Thyroid gland (tissue), 4 donors: ENCODE data around the gene SLC9A5.

Experiments
- POLR2A ChIP-seq, 2 donors: fragments of 450-650 bp; IDR thresholded peaks; one replicate each; pipeline ENCODE4 v1.6.1; 2017; ENCODE audit warnings: antibody characterized with exemption in 2 of 2, mild to moderate bottlenecking in 2 of 2, moderate library complexity in 1 of 2
- TF ChIP-seq, protein P1 (sequence below), 6 experiments: fragments of 200-600 bp in 3 of 6; fragments of 450-650 bp in 3 of 6; sonication (generic) in 3 of 6; IDR thresholded peaks; one replicate each; pipeline ENCODE4 v1.5.1; 2016 to 2019; ENCODE audit warnings: antibody characterized with exemption in 6 of 6, mild to moderate bottlenecking in 2 of 6, inconsistent platforms in 1 of 6, moderate library complexity in 1 of 6

DNA sequence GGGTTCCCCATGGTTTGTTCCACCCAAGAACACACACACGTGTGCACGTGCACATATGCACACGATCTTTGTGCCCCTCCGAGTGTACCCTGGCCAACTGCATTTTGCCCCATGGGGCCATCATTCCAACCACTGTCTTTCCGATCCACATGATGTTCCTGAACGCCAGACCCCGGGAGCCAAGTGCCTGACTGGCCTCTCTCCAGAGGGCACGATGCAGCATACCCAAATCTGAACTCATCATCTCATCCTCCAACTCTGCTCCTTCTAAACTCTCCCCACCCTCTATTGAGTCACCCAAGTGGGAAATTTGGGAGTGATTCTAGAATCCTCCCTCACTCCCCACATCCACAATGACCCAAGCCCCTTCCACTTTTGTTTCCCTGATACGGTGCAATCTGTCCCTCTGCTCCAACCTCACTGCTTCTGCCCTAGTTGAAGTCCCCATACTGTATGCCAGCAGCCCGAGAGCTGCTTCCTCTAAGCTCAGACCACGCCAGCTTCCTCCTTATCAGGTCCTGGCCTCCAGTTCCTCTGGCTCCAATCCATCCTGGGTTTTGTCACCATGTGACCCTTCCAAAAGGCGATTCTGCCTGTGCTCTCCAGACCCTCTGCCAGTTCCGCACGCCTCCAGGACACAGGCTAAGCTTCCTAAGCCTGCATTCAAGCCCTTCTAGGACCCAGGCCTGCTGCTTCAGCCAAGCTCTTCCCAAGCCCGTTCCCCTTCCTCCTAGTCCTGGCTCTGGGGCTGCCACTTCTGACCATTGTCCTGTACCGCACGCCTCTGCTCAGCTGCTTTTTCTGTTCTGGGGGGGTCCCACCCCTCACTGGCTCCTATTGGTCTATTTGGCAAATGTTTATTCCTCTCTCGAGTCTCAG is 31.9 kb upstream of the SLC9A5 start:
- TF ChIP-seq, protein P1, sequence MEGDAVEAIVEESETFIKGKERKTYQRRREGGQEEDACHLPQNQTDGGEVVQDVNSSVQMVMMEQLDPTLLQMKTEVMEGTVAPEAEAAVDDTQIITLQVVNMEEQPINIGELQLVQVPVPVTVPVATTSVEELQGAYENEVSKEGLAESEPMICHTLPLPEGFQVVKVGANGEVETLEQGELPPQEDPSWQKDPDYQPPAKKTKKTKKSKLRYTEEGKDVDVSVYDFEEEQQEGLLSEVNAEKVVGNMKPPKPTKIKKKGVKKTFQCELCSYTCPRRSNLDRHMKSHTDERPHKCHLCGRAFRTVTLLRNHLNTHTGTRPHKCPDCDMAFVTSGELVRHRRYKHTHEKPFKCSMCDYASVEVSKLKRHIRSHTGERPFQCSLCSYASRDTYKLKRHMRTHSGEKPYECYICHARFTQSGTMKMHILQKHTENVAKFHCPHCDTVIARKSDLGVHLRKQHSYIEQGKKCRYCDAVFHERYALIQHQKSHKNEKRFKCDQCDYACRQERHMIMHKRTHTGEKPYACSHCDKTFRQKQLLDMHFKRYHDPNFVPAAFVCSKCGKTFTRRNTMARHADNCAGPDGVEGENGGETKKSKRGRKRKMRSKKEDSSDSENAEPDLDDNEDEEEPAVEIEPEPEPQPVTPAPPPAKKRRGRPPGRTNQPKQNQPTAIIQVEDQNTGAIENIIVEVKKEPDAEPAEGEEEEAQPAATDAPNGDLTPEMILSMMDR (IDR thresholded peaks at IDR 0.05) = no peak
- no peak for TF ChIP-seq POLR2A (IDR thresholded peaks at IDR 0.05)
